Loucy (cell line): ENCODE results near the gene KCNMA1.

Experiments used
- H2AFZ ChIP-seq: fragments of 200-600 bp; sonication (generic); 2 replicates; pipeline ENCODE4 v1.6.0; 2016; ENCODE audit warnings: antibody characterized with exemption, mild to moderate bottlenecking, low read length, moderate library complexity
- H3F3A ChIP-seq: fragments of 200-600 bp; 2 replicates; pipeline ENCODE4 v1.6.0; 2016; ENCODE audit warnings: antibody characterized with exemption, low read depth, mild to moderate bottlenecking
- H3K27me3 ChIP-seq: fragments of 200-600 bp; sonication (generic); 2 replicates; pipeline ENCODE4 v1.6.1; 2014; ENCODE audit warnings: low read length, mild to moderate bottlenecking; ENCODE audit not compliant: insufficient read depth, poor library complexity, severe bottlenecking
- H3K36me3 ChIP-seq: fragments of 200-600 bp; sonication (generic); 2 replicates; pipeline ENCODE4 v1.6.1; 2016; ENCODE audit warnings: low read length; ENCODE audit not compliant: insufficient read depth
- H3K4me1 ChIP-seq: fragments of 200-600 bp; sonication (generic); 2 replicates; pipeline ENCODE4 v1.5.1; 2014; ENCODE audit warnings: low read length, mild to moderate bottlenecking; ENCODE audit not compliant: insufficient read depth, poor library complexity, severe bottlenecking
- H3K4me2 ChIP-seq: fragments of 200-600 bp; sonication (generic); 2 replicates; pipeline ENCODE4 v1.6.0; 2014; ENCODE audit warnings: antibody characterized with exemption, low read length, low read depth, mild to moderate bottlenecking; ENCODE audit not compliant: poor library complexity, severe bottlenecking
- H3K4me3 ChIP-seq: fragments of 200-600 bp; sonication (generic); 2 replicates; pipeline ENCODE4 v1.5.1; 2014; ENCODE audit warnings: low read length, mild to moderate bottlenecking, mixed read lengths; ENCODE audit not compliant: poor library complexity, severe bottlenecking
- H3K79me2 ChIP-seq: fragments of 200-600 bp; sonication (generic); 2 replicates; pipeline ENCODE4 v1.6.1; 2014; ENCODE audit warnings: low read length; ENCODE audit not compliant: insufficient read depth
- H3K9ac ChIP-seq: fragments of 200-600 bp; sonication (generic); 2 replicates; pipeline ENCODE4 v1.6.0; 2014; ENCODE audit warnings: mild to moderate bottlenecking, low read depth, low read length, moderate library complexity; ENCODE audit not compliant: poor library complexity, severe bottlenecking
- H3K9me2 ChIP-seq: fragments of 200-600 bp; sonication (generic); replicated peaks from 2 replicates; pipeline ENCODE4 v1.6.1; 2016; ENCODE audit warnings: low read depth, low read length, mixed read lengths
- H3K9me3 ChIP-seq: fragments of 200-600 bp; sonication (generic); 2 replicates; pipeline ENCODE4 v1.6.1; 2014; ENCODE audit warnings: mild to moderate bottlenecking, antibody characterized with exemption, low read length, low read depth; ENCODE audit not compliant: insufficient read depth
- H4K20me1 ChIP-seq: fragments of 200-600 bp; sonication (generic); 2 replicates; pipeline ENCODE4 v1.6.0; 2014; ENCODE audit warnings: antibody characterized with exemption, low read length, mild to moderate bottlenecking; ENCODE audit not compliant: insufficient read depth, poor library complexity, severe bottlenecking
- CTCF ChIP-seq: fragments of 200-600 bp; sonication (generic); conservative IDR thresholded peaks from 2 replicates; pipeline ENCODE4 v1.5.1; 2014; ENCODE audit warnings: mild to moderate bottlenecking, antibody characterized with exemption, low read length
- EZH2phosphoT487 ChIP-seq: fragments of 200-600 bp; IDR thresholded peaks from 2 replicates; pipeline ENCODE4 v1.6.1; 2018; ENCODE audit warnings: antibody characterized with exemption, mild to moderate bottlenecking, moderate library complexity, borderline replicate concordance

KCNMA1 gene

GRCh38 chr10:77011874-77012811 is 625.5 kb downstream of the KCNMA1 start:
- Histone ChIP-seq H3K79me2 (no peaks in the 10 kb centered on the region), H3K27me3 (no peaks in the 10 kb centered on the region), H3K4me1 (peaks cover 8% of the 10 kb centered on the region), H3K9me2 (no peaks in the 10 kb centered on the region), H2AFZ (no peak overlapping the region), H3K9ac (no peak overlapping the region), H4K20me1 (no peaks in the 10 kb centered on the region), H3K4me3 (no peak overlapping the region), H3K4me2 (no peak overlapping the region), H3F3A (no peaks in the 10 kb centered on the region), H3K9me3 (peaks cover under 1% of the 10 kb centered on the region; the same call in 1 of the 2 replicates), H3K36me3 (no peaks in the 10 kb centered on the region; the same call in 1 of the 2 replicates)
- TF ChIP-seq CTCF (no peak), EZH2phosphoT487 (no peak)

GRCh38 chr10:77010430-77010829 is 627.2 kb downstream of the KCNMA1 start:
- Histone ChIP-seq H3K4me2 (no peak overlapping the region), H3K27me3 (no peaks in the 10 kb centered on the region), H4K20me1 (no peaks in the 10 kb centered on the region), H3K79me2 (no peaks in the 10 kb centered on the region), H3K36me3 (no peaks in the 10 kb centered on the region; the same call in 1 of the 2 replicates), H3K4me3 (no peak overlapping the region), H3F3A (no peaks in the 10 kb centered on the region), H2AFZ (no peak overlapping the region), H3K9me2 (no peaks in the 10 kb centered on the region), H3K9me3 (peaks cover 7% of the 10 kb centered on the region; the same call in 1 of the 2 replicates), H3K9ac (no peak overlapping the region), H3K4me1 (peaks cover 8% of the 10 kb centered on the region)
- no peak for TF ChIP-seq EZH2phosphoT487
- no peak for TF ChIP-seq CTCF

- no peaks in the 10 kb centered on the region for H3F3A ChIP-seq
- no peak overlapping the region for H2AFZ ChIP-seq
- TF ChIP-seq EZH2phosphoT487, result no peak
- no peak for TF ChIP-seq CTCF
- H4K20me1 ChIP-seq, result no peaks in the 10 kb centered on the region
- H3K9me3 ChIP-seq, result peaks cover 7% of the 10 kb centered on the region; the same call in 1 of the 2 replicates
- no peaks in the 10 kb centered on the region for H3K9me2 ChIP-seq
- H3K4me3 ChIP-seq, result no peak overlapping the region
- H3K9ac ChIP-seq, result no peak overlapping the region
- H3K27me3 ChIP-seq, result no peaks in the 10 kb centered on the region
- no peaks in the 10 kb centered on the region for H3K79me2 ChIP-seq
- H3K4me1 ChIP-seq, result peaks cover 28% of the 10 kb centered on the region
- H3K4me2 ChIP-seq, result no peak overlapping the region
- H3K36me3 ChIP-seq, result no peaks in the 10 kb centered on the region; the same call in 1 of the 2 replicates
Measured at GRCh38 chr10:77007834-77008233, 629.8 kb downstream of the KCNMA1 start.
